K562 (cell line): Measurements from ENCODE around the gene PLEK2.

Source experiments
- CTCF ChIP-seq, 3 experiments: IDR thresholded peaks in 2 of 3; conservative IDR thresholded peaks in 1 of 3; 2 replicates each; pipeline ENCODE4 v1.5.1; 2011 to 2012; ENCODE audit warnings: low read length in 3 of 3, mild to moderate bottlenecking in 3 of 3, control low read depth in 2 of 3, improper control_type of control experiment in 1 of 3, inconsistent platforms in 1 of 3, low read depth in 1 of 3, mixed read lengths in 1 of 3, moderate library complexity in 1 of 3; ENCODE audit not compliant: insufficient read depth in 2 of 3
- MAFG ChIP-seq: fragments of 450-650 bp; conservative IDR thresholded peaks from 2 replicates; pipeline ENCODE4 v1.6.1; 2016; ENCODE audit warnings: missing genetic modification characterization, missing compliant biosample characterization

DNA sequence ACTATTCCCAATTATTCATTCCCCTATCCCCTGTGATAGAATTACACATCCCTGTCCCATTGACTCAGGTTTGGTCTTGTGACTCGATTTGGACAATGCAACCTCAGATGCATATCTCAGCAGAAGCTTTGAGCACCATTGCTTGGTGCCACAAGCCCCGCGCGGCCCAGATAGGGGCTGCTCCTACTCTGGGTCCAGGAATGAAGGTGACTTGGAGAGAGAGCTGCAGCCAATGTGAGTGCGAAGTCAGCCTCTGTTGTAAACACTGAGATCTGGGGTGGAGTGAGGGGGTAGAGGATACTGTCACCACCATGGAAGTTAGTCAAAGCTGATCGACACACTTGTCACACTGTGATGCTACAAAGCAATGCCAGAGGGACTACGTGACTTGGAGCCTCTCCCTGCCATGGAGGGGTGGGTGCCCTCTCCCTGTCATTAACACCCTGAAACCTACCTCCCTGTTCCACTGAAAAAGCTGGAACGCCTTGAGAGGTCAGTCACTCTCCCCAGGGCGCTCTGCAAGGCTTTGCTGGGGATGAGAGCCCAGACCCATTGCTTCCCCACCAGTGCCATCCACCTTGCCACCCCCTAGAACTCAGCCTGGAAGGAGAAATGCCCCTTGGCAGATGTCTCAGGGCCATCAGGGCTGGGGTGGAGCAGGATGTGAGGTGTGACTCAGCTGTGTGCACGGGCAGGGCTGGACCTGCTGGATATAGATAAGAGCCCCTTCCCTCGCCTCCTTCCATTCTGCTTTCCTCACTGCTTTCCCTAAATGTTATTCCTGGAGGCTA lies 6.6 kb upstream of the PLEK2 start:
- TF ChIP-seq MAFG (peak; percentile 44), CTCF (IDR thresholded peaks at IDR 0.05 in 2 of 3, conservative IDR thresholded peaks at IDR 0.05 in 1 of 3; ENCODE audit: insufficient read depth in 2 of 3, low read depth in 1 of 3, low read length in 3 of 3) (no peak)
